H1 (cell line): ENCODE measurements around the gene SH3RF3. TPM values are rescaled to one million over a fixed set of nuclear protein-coding genes. Genes with fewer than 3 reads are reported as not detected.

Experiments used
- GABPA ChIP-seq: IDR thresholded peaks from 2 replicates; pipeline ENCODE4 v1.6.1; 2011; ENCODE audit warnings: mild to moderate bottlenecking, low read length, moderate library complexity, borderline replicate concordance; ENCODE audit not compliant: insufficient read depth
- HDAC2 ChIP-seq, 2 experiments: fragments of 300-600 bp in 1 of 2; sonication (generic) in 1 of 2; IDR thresholded peaks; 2 replicates each; pipeline ENCODE4 v1.6.1; 2011 to 2012; ENCODE audit warnings: low read depth in 2 of 2, low read length in 2 of 2, mild to moderate bottlenecking in 2 of 2, moderate library complexity in 2 of 2, borderline replicate concordance in 1 of 2, inconsistent platforms in 1 of 2
- HDAC6 ChIP-seq: IDR thresholded peaks from one replicate; pipeline ENCODE4 v1.7.1; 2012; ENCODE audit warnings: low read depth, mild to moderate bottlenecking, inconsistent platforms, low read length, moderate library complexity
- SIN3A ChIP-seq, 2 experiments: IDR thresholded peaks in 1 of 2; conservative IDR thresholded peaks in 1 of 2; 2 replicates each; pipeline ENCODE4 v1.6.1; 2011 to 2012; ENCODE audit warnings: low read length in 2 of 2, improper control_type of control experiment in 1 of 2, low read depth in 1 of 2, mild to moderate bottlenecking in 1 of 2
- polyA plus RNA-seq, 7 experiments: library from polyadenylated mRNA; depleted of rRNA in 3 of 7; stranded (reverse) in 5 of 7; unstranded in 2 of 7; fragments of >200 nt in 5 of 7; fragments of 200-250 nt in 2 of 7; gene quantifications; 1 replicate in 5 of 7; 2 replicates in 1 of 7; 4 replicates in 1 of 7; pipeline versions ENCODE4 v1.2.1 to v1.2.3, GENCODE V29; 2011 to 2013; ENCODE audit warnings: missing spikeins in 2 of 7, mixed read lengths in 2 of 7
- total RNA-seq: library from RNA; stranded (reverse); fragmentation: NEBNext Ultra II Directional; extraction: Animal tissue kit (Norgen Biotek cat#: 25700); gene quantifications from 2 replicates; pipeline ENCODE4 v1.2.1, GENCODE V29; 2021
- TF ChIP-seq, protein P1 (sequence below), 3 experiments: IDR thresholded peaks; 1 replicate in 2 of 3; 2 replicates in 1 of 3; pipeline versions ENCODE4 v1.5.1 to v1.6.1; 2011; ENCODE audit warnings: low read length in 3 of 3, mild to moderate bottlenecking in 3 of 3, inconsistent platforms in 2 of 3, low read depth in 1 of 3, moderate library complexity in 1 of 3; ENCODE audit not compliant: insufficient read depth in 1 of 3; ENCODE audit errors: control extremely low read depth in 1 of 3

SH3RF3 gene
- total and polyA plus RNA-seq, 2 of the 8 experiments (the other 6 are each of a cell fraction or from before 2014, with no cell fraction given) = 0.11 to 0.65 TPM

GRCh38 chr2:109529532-109530449 is 400.8 kb downstream of the SH3RF3 start (continued):
- TF ChIP-seq, protein P1, sequence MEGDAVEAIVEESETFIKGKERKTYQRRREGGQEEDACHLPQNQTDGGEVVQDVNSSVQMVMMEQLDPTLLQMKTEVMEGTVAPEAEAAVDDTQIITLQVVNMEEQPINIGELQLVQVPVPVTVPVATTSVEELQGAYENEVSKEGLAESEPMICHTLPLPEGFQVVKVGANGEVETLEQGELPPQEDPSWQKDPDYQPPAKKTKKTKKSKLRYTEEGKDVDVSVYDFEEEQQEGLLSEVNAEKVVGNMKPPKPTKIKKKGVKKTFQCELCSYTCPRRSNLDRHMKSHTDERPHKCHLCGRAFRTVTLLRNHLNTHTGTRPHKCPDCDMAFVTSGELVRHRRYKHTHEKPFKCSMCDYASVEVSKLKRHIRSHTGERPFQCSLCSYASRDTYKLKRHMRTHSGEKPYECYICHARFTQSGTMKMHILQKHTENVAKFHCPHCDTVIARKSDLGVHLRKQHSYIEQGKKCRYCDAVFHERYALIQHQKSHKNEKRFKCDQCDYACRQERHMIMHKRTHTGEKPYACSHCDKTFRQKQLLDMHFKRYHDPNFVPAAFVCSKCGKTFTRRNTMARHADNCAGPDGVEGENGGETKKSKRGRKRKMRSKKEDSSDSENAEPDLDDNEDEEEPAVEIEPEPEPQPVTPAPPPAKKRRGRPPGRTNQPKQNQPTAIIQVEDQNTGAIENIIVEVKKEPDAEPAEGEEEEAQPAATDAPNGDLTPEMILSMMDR (IDR thresholded peaks at IDR 0.05; ENCODE audit: control extremely low read depth in 1 of 3, insufficient read depth in 1 of 3, low read depth in 1 of 3, low read length in 3 of 3) = no peak
- TF ChIP-seq HDAC2 (IDR thresholded peaks at IDR 0.05; ENCODE audit: borderline replicate concordance in 1 of 2, low read depth in 2 of 2, low read length in 2 of 2) (no peak), HDAC6 (no peak), GABPA (no peak), SIN3A (conservative IDR thresholded peaks at IDR 0.05 in 1 of 2, IDR thresholded peaks at IDR 0.05 in 1 of 2; ENCODE audit: low read depth in 1 of 2, low read length in 2 of 2) (no peak)
